ENCODE data around the gene FOXN3. TPM values are rescaled to one million over a fixed set of nuclear protein-coding genes. Genes with fewer than 3 reads are reported as not detected.

Gene FOXN3
- total RNA-seq, 6 experiments from 2014 or later, result 31.9 to 43.4 (median 37.9) TPM

DNA sequence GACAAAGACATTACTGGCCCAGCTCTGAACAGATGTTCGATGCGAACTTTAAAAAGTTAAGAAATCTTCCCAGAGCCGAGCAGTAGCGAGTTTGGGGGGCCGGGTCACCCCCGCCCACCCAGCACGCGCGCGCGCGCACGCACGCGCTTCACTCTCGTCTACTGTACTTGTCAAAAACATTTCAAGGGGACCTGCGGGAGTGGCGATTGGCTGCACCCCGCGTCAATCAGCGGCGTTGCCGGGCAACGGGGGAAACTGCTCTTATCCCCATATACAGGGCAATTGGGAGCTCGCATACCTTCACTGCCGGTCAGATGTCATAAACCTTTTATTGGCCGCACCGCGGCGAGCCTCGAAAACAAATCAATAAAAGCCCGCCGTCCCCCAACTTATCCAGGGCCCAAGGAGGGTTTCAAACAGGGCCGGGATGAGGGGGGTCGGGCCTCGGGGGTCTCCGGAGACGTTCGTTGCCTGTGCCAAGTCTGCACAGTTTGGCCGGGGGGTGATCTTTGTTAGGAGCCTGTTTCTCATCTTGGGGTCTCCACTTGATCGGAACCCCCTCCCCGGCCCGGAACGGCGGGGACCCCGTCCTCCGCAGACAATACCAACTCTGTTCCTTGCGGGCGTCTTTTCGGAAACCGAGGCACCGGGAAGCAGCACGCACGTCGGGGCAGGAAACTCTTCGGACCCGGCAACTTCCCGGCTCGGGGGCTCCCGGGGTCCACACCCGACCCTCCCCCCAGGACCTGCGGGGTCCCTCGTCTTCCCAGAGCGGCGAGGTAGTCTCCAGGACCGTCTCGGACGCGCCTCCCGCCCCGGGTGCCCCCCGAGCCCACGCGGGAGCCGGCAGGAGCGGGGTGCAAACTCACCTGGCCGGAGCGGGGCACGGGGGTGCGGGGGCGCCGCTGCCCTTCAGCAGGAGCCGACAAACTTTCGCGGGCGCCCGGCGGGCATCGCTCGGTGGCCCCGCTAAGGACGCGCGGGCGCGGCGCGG, 734 bp downstream of the FOXN3 start:
- Mint-ChIP-seq H3K4me3 (peak overlapping the region; percentile 96), H3K27me3 (ENCODE audit: insufficient read depth) (peaks cover 6% of the 10 kb centered on the region), H3K9me3 (no peaks in the 10 kb centered on the region), H3K36me3 (ENCODE audit: low read depth) (peaks cover 19% of the 10 kb centered on the region; the same call in 1 of the 2 replicates), H3K27ac (peak overlapping the region; percentile 94), H3K4me1 (ENCODE audit: low read depth) (peaks cover 33% of the 10 kb centered on the region)
- DNase-seq, result peak; percentile 99
- TF ChIP-seq, protein P1, sequence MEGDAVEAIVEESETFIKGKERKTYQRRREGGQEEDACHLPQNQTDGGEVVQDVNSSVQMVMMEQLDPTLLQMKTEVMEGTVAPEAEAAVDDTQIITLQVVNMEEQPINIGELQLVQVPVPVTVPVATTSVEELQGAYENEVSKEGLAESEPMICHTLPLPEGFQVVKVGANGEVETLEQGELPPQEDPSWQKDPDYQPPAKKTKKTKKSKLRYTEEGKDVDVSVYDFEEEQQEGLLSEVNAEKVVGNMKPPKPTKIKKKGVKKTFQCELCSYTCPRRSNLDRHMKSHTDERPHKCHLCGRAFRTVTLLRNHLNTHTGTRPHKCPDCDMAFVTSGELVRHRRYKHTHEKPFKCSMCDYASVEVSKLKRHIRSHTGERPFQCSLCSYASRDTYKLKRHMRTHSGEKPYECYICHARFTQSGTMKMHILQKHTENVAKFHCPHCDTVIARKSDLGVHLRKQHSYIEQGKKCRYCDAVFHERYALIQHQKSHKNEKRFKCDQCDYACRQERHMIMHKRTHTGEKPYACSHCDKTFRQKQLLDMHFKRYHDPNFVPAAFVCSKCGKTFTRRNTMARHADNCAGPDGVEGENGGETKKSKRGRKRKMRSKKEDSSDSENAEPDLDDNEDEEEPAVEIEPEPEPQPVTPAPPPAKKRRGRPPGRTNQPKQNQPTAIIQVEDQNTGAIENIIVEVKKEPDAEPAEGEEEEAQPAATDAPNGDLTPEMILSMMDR (IDR thresholded peaks at IDR 0.05), result no peak

DNA sequence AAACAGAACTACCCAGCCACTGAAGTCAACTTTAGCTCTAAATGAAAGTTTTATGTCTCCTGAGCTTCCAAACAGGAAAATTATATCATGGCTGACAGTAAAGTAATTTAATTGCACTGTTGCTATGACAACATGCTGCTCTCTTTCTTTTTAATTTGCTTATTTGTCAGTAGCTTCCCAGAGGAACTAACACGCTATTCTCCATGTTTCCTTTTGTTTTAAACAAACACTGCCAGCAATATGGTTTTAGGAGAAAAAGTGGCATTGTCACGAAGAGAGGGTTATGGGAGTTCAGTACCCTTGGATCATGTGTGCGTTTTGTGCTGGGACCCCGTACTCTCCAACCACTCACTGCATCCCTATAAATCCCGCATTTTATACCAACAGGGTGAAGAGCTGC, 1.9 kb downstream of the FOXN3 start:
- H3K27ac Mint-ChIP-seq, result peak overlapping the region; percentile 94
- H3K4me3 Mint-ChIP-seq, result peak overlapping the region; percentile 96
- H3K4me1 Mint-ChIP-seq (ENCODE audit: low read depth), result peaks cover 33% of the 10 kb centered on the region
- peak; percentile 40 for DNase-seq
- peaks cover 6% of the 10 kb centered on the region for H3K27me3 Mint-ChIP-seq (ENCODE audit: insufficient read depth)
- peaks cover 13% of the 10 kb centered on the region; the same call in 1 of the 2 replicates for H3K36me3 Mint-ChIP-seq (ENCODE audit: low read depth)
- TF ChIP-seq, protein P1 (IDR thresholded peaks at IDR 0.05), result no peak
- H3K9me3 Mint-ChIP-seq, result no peaks in the 10 kb centered on the region

DNA sequence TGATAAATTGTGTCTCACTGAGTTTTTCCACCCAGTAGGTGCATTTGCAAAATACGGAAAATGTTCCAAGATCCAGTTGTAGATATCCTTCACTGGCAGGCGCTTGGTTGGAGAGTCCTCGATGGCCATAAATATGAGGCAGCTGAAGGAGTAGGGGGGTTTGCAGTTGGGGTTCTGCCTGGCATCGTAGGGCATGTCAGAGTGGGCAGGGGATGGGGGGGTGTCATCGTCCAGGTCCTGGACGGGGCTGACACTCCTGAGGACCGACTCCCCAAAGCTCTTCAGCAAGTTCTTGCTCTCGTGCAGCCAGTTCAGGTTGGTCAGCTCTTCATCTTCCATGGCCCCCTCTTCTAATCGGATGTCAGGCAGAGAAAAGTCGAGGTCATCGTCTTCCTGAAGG, 5.1 kb downstream of the FOXN3 start:
- peaks cover 6% of the 10 kb centered on the region for H3K27me3 Mint-ChIP-seq (ENCODE audit: insufficient read depth)
- H3K27ac Mint-ChIP-seq, result no peak overlapping the region
- H3K4me1 Mint-ChIP-seq (ENCODE audit: low read depth), result peaks cover 33% of the 10 kb centered on the region
- TF ChIP-seq, protein P1 (IDR thresholded peaks at IDR 0.05), result no peak
- H3K36me3 Mint-ChIP-seq (ENCODE audit: low read depth), result peaks cover 12% of the 10 kb centered on the region; the same call in 1 of the 2 replicates
- H3K9me3 Mint-ChIP-seq, result no peaks in the 10 kb centered on the region
- no peak for DNase-seq
- H3K4me3 Mint-ChIP-seq, result no peak overlapping the region

DNA sequence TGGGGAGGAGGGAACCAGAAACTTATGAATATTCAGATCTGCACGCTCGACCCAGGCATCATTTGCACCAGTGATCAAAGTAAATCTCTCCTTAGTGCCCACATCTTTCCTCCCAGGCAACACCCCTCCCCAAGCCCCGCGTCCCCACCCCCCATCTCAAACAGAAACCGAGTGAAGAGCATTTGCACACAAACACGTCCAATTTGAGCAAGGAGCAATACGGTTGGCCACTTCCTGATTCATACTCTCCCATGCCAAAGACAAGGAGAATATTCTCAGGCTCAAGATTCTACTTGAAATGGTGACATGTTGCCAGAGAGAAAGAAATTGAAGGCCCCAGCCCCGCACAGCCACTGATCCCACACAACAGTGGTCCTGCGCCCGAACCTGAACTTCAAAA, 7.1 kb downstream of the FOXN3 start:
- no peak overlapping the region for H3K4me3 Mint-ChIP-seq

DNA sequence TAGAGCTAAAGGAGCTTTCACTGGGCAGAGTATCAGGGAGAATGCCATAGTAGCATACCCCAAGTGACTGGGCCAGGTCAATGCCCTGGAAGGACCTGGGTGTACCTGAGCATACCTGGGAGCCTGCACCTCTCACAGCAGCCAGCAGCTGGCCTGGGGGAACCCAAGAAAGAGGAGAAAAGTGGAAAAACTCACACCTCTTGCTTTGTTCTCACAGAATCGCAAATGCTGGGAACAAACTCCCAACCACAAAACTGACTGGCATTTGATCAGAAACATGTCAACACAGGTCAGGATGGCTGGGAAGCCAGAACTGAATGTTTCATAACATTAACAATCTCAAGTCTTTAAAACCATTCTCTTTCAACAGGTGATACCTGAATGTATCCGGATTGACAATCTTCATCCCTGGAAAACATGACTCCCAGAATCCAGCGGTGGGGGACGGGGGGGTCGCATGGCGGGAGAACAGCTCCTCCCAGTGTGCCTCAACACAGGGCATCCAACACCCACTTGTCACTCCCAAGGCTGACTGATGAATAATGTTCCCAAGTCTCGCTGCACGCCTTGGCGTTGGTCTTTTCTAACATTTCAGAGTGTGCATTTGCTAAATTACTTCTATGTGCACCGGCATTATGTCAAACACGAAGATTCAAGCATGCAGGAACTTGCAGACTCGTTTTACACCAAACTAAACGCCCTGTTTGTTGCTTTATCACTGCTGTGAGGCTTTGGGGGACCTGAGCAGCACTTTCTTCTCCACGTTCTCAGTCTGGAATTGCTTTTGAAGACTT, 7.9 kb downstream of the FOXN3 start:
- H3K4me3 Mint-ChIP-seq, result no peak overlapping the region
- no peaks in the 10 kb centered on the region for H3K27me3 Mint-ChIP-seq (ENCODE audit: insufficient read depth)
- no peaks in the 10 kb centered on the region for H3K9me3 Mint-ChIP-seq
- TF ChIP-seq, protein P1 (IDR thresholded peaks at IDR 0.05), result no peak
- peaks cover 12% of the 10 kb centered on the region; the same call in 1 of the 2 replicates for H3K36me3 Mint-ChIP-seq (ENCODE audit: low read depth)
- no peak overlapping the region for H3K27ac Mint-ChIP-seq
- peaks cover 24% of the 10 kb centered on the region for H3K4me1 Mint-ChIP-seq (ENCODE audit: low read depth)
- DNase-seq, result no peak

More for the DNA sequence above, 7.1 kb downstream of the FOXN3 start:
- no peak for DNase-seq
- TF ChIP-seq, protein P1 (IDR thresholded peaks at IDR 0.05), result no peak
- Mint-ChIP-seq H3K36me3 (ENCODE audit: low read depth) (peaks cover 12% of the 10 kb centered on the region; the same call in 1 of the 2 replicates), H3K4me1 (ENCODE audit: low read depth) (peaks cover 27% of the 10 kb centered on the region), H3K27me3 (ENCODE audit: insufficient read depth) (no peaks in the 10 kb centered on the region), H3K27ac (no peak overlapping the region), H3K9me3 (no peaks in the 10 kb centered on the region)

Data from HFFc6 (cell line).